ENCODE measurements around the gene PFKFB3.

DNA sequence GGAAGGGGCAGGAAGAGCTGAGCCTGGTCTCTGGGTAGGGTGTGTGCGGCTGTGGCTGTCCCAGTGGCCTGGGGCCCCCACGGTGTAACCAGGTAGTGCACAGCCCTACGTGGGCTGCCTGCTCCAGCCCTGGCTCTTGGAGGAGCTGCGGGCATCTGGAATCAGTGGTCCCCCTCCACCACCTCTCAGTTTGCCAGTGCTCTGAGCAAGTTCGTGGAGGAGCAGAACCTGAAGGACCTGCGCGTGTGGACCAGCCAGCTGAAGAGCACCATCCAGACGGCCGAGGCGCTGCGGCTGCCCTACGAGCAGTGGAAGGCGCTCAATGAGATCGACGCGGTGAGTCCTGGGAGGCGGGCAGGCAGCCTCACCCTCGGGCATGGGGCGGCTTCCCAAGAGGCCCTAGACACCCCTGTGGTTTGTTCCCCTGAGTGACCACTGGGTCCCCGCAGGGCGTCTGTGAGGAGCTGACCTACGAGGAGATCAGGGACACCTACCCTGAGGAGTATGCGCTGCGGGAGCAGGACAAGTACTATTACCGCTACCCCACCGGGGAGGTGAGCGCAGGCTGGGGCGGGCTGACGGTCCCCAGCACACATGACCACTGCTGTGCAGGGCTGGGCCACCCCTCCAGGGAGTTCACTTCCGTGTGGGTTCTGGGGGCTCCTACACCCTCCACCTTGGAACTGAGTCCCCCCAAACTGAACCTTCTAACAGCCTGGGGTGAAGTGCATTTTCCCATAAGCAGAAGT, 18.6 kb downstream of the PFKFB3 start:
- no peak for TF ChIP-seq ZSCAN23 (tag by site-specific recombination; IDR thresholded peaks at IDR 0.05)
- TF ChIP-seq RBAK (tag by site-specific recombination; IDR thresholded peaks at IDR 0.05), result no peak
- TF ChIP-seq, protein P1, sequence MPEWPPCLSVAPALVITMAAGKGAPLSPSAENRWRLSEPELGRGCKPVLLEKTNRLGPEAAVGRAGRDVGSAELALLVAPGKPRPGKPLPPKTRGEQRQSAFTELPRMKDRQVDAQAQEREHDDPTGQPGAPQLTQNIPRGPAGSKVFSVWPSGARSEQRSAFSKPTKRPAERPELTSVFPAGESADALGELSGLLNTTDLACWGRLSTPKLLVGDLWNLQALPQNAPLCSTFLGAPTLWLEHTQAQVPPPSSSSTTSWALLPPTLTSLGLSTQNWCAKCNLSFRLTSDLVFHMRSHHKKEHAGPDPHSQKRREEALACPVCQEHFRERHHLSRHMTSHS (tag by site-specific recombination; IDR thresholded peaks at IDR 0.05), result no peak
- TF ChIP-seq ZNF792 (tag by site-specific recombination; IDR thresholded peaks at IDR 0.05), result no peak
- TF ChIP-seq ZNF155 (tag by site-specific recombination; IDR thresholded peaks at IDR 0.05), result no peak
- TF ChIP-seq, protein P2, sequence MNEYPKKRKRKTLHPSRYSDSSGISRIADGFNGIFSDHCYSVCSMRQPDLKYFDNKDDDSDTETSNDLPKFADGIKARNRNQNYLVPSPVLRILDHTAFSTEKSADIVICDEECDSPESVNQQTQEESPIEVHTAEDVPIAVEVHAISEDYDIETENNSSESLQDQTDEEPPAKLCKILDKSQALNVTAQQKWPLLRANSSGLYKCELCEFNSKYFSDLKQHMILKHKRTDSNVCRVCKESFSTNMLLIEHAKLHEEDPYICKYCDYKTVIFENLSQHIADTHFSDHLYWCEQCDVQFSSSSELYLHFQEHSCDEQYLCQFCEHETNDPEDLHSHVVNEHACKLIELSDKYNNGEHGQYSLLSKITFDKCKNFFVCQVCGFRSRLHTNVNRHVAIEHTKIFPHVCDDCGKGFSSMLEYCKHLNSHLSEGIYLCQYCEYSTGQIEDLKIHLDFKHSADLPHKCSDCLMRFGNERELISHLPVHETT (tag by site-specific recombination; IDR thresholded peaks at IDR 0.05), result no peak
- no peak for TF ChIP-seq GLI4 (tag by site-specific recombination; IDR thresholded peaks at IDR 0.05)
- TF ChIP-seq ZBTB20 (tag by site-specific recombination; IDR thresholded peaks at IDR 0.05), result no peak
- no peak for TF ChIP-seq KLF16 (tag by site-specific recombination; IDR thresholded peaks at IDR 0.05)
- TF ChIP-seq, protein P3, sequence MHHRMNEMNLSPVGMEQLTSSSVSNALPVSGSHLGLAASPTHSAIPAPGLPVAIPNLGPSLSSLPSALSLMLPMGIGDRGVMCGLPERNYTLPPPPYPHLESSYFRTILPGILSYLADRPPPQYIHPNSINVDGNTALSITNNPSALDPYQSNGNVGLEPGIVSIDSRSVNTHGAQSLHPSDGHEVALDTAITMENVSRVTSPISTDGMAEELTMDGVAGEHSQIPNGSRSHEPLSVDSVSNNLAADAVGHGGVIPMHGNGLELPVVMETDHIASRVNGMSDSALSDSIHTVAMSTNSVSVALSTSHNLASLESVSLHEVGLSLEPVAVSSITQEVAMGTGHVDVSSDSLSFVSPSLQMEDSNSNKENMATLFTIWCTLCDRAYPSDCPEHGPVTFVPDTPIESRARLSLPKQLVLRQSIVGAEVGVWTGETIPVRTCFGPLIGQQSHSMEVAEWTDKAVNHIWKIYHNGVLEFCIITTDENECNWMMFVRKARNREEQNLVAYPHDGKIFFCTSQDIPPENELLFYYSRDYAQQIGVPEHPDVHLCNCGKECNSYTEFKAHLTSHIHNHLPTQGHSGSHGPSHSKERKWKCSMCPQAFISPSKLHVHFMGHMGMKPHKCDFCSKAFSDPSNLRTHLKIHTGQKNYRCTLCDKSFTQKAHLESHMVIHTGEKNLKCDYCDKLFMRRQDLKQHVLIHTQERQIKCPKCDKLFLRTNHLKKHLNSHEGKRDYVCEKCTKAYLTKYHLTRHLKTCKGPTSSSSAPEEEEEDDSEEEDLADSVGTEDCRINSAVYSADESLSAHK (tag by site-specific recombination; IDR thresholded peaks at IDR 0.05), result no peak
- TF ChIP-seq, protein P4, sequence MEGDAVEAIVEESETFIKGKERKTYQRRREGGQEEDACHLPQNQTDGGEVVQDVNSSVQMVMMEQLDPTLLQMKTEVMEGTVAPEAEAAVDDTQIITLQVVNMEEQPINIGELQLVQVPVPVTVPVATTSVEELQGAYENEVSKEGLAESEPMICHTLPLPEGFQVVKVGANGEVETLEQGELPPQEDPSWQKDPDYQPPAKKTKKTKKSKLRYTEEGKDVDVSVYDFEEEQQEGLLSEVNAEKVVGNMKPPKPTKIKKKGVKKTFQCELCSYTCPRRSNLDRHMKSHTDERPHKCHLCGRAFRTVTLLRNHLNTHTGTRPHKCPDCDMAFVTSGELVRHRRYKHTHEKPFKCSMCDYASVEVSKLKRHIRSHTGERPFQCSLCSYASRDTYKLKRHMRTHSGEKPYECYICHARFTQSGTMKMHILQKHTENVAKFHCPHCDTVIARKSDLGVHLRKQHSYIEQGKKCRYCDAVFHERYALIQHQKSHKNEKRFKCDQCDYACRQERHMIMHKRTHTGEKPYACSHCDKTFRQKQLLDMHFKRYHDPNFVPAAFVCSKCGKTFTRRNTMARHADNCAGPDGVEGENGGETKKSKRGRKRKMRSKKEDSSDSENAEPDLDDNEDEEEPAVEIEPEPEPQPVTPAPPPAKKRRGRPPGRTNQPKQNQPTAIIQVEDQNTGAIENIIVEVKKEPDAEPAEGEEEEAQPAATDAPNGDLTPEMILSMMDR (tag by site-specific recombination; IDR thresholded peaks at IDR 0.05), result no peak
- no peak for TF ChIP-seq ZNF660 (tag by site-specific recombination; IDR thresholded peaks at IDR 0.05)
- TF ChIP-seq, protein P5, sequence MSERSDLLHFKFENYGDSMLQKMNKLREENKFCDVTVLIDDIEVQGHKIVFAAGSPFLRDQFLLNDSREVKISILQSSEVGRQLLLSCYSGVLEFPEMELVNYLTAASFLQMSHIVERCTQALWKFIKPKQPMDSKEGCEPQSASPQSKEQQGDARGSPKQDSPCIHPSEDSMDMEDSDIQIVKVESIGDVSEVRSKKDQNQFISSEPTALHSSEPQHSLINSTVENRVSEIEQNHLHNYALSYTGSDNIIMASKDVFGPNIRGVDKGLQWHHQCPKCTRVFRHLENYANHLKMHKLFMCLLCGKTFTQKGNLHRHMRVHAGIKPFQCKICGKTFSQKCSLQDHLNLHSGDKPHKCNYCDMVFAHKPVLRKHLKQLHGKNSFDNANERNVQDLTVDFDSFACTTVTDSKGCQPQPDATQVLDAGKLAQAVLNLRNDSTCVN (tag by site-specific recombination; optimal IDR thresholded peaks at IDR 0.05), result no peak
